Type B pancreatic cell (in vitro differentiated cells): ENCODE data around the gene EEF2. TPM values are rescaled to one million over a fixed set of nuclear protein-coding genes. Genes with fewer than 3 reads are reported as not detected.
"Not testable (repeated sequence)": the region's sequence is repeated elsewhere in the genome, so short reads cannot be mapped to it uniquely, and the experiment has no call there.

Source experiments
- DNase-seq: peaks from one replicate; pipeline ENCODE4 v3.0.0; 2021; ENCODE audit warnings: mixed read lengths; ENCODE audit not compliant: unreplicated experiment; ENCODE audit errors: extremely low spot score
- H3K27ac Mint-ChIP-seq: 2 replicates; pipeline ENCODE4 v1.8.0; 2021; ENCODE audit warnings: mild to moderate bottlenecking, mixed read lengths
- H3K27me3 Mint-ChIP-seq: 2 replicates; pipeline ENCODE4 v1.8.0; 2021; ENCODE audit warnings: mixed read lengths
- H3K36me3 Mint-ChIP-seq: 2 replicates; pipeline ENCODE4 v1.8.0; 2021; ENCODE audit warnings: mixed read lengths
- H3K4me1 Mint-ChIP-seq: one replicate; pipeline ENCODE4 v1.8.0; 2021; ENCODE audit warnings: mixed read lengths; ENCODE audit not compliant: unreplicated experiment
- H3K4me3 Mint-ChIP-seq: 2 replicates; pipeline ENCODE4 v1.8.0; 2021; ENCODE audit warnings: mild to moderate bottlenecking, mixed read lengths
- H3K9me3 Mint-ChIP-seq: 2 replicates; pipeline ENCODE4 v1.8.0; 2021; ENCODE audit warnings: mixed read lengths
- CTCF ChIP-seq: fragments of 200-600 bp; sonication (generic); conservative IDR thresholded peaks from 2 replicates; pipeline ENCODE4 v1.5.0; 2021; ENCODE audit warnings: antibody characterized with exemption, mild to moderate bottlenecking
- total RNA-seq: library from RNA; stranded (reverse); gene quantifications from 2 replicates; pipeline ENCODE4 v1.2.1, GENCODE V29; 2021; ENCODE audit warnings: low replicate concordance

Gene EEF2
- total RNA-seq, 1 donor from 2014 or later: 2,929 TPM

- no peak for TF ChIP-seq CTCF
Measured at GRCh38 chr19:3950871-3951861, 34.1 kb downstream of the EEF2 start.

GRCh38 chr19:3949997-3950859, 35.0 kb downstream of the EEF2 start:
- DNase-seq: no peak
- no peak overlapping the region for H3K4me3 Mint-ChIP-seq

More at GRCh38 chr19:3950871-3951861, 34.1 kb downstream of the EEF2 start:
- no peak for DNase-seq
- Mint-ChIP-seq H3K4me3 (no peak overlapping the region), H3K9me3 (no peaks in the 10 kb centered on the region), H3K27ac (no peak overlapping the region), H3K27me3 (no peaks in the 10 kb centered on the region), H3K4me1 (no peaks in the 10 kb centered on the region), H3K36me3 (no peaks in the 10 kb centered on the region)

GRCh38 chr19:3949294-3949693, 36.0 kb downstream of the EEF2 start:
- DNase-seq: no peak
- H3K9me3 Mint-ChIP-seq: no peaks in the 10 kb centered on the region
- TF ChIP-seq CTCF: no peak
- H3K27ac Mint-ChIP-seq: no peak overlapping the region
- no peaks in the 10 kb centered on the region for H3K4me1 Mint-ChIP-seq
- H3K27me3 Mint-ChIP-seq: no peaks in the 10 kb centered on the region
- no peaks in the 10 kb centered on the region for H3K36me3 Mint-ChIP-seq
- H3K4me3 Mint-ChIP-seq: no peak overlapping the region

More at GRCh38 chr19:3949997-3950859, 35.0 kb downstream of the EEF2 start:
- Mint-ChIP-seq H3K4me1 (no peaks in the 10 kb centered on the region), H3K27me3 (no peaks in the 10 kb centered on the region), H3K9me3 (no peaks in the 10 kb centered on the region), H3K36me3 (no peaks in the 10 kb centered on the region), H3K27ac (no peak overlapping the region)
- no peak for TF ChIP-seq CTCF

- not testable (repeated sequence) for DNase-seq, H3K9me3 Mint-ChIP-seq, H3K27ac Mint-ChIP-seq, H3K36me3 Mint-ChIP-seq, H3K4me3 Mint-ChIP-seq, H3K4me1 Mint-ChIP-seq, H3K27me3 Mint-ChIP-seq
Measured at GRCh38 chr19:3947316-3947933, 37.8 kb downstream of the EEF2 start.

GRCh38 chr19:3945838-3946237, 39.4 kb downstream of the EEF2 start:
- H3K4me3 Mint-ChIP-seq: no peak overlapping the region
- DNase-seq: no peak
- no peak for TF ChIP-seq CTCF
- no peaks in the 10 kb centered on the region for H3K36me3 Mint-ChIP-seq
- no peaks in the 10 kb centered on the region for H3K9me3 Mint-ChIP-seq
- no peaks in the 10 kb centered on the region for H3K27me3 Mint-ChIP-seq
- H3K4me1 Mint-ChIP-seq: no peaks in the 10 kb centered on the region
- no peak overlapping the region for H3K27ac Mint-ChIP-seq
